Adrenal gland (tissue), 5 donors: Measurements from ENCODE around the gene SLC5A11.

Source experiments
- POLR2A ChIP-seq, 2 donors: fragments of 450-650 bp; IDR thresholded peaks; one replicate each; pipeline ENCODE4 v1.6.1; 2017; ENCODE audit warnings: antibody characterized with exemption in 2 of 2, mild to moderate bottlenecking in 2 of 2, moderate library complexity in 1 of 2
- TF ChIP-seq, protein P1 (sequence below), 6 experiments: fragments of 450-650 bp in 4 of 6; fragments of 200-600 bp in 2 of 6; sonication (generic) in 1 of 6; IDR thresholded peaks; 1 replicate in 5 of 6; 2 replicates in 1 of 6; pipeline versions ENCODE4 v1.5.1 to v1.8.0; 2016 to 2021; ENCODE audit warnings: antibody characterized with exemption in 6 of 6, mild to moderate bottlenecking in 2 of 6, moderate library complexity in 1 of 6
- donor health status: DM: no; HTN: no; CAD: no.

DNA sequence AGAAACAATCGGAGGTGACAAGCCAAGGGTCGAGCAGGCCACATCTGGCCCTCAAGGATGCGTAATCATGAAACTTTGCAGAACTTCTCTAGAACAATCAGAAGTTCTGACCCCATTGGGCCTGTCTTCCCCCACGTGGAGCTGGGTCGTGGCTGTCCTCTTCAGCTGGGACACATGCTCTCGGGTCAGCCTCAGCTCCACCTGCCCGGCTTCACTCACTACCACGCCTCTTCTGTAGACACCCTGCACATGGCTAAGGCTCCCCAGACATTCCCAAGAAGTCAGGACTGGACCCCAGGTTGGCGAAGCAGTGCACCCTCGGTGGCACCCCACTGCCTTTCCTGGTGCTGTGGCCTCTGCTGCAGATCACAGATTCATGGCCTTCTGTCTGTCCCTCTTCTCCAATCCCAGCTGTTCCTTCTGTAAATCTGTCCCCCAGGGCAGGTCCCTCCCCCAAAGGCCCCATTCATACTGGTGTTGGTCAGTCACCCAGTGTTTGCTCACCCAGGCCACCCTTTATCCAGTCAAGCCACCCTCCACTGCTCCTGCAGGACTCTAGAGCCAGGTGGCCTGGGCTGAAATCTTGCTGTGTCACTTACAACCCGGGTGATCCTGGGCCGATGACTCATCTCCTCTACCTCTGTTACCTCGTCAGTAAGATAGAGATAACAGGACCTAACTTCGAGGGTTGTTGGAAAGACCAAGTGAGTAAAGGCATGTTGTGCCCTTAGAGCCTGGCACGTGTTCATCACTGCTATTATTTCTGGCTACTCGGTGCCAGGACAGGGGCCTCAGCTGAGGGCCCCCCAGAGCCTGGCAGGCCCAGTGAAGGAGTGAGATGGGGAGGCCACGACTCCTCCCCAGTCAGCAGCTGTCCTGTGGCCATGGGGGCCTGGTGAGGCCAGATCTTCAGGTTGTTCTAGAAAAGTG, 1.4 kb upstream of the SLC5A11 start:
- TF ChIP-seq, protein P1, sequence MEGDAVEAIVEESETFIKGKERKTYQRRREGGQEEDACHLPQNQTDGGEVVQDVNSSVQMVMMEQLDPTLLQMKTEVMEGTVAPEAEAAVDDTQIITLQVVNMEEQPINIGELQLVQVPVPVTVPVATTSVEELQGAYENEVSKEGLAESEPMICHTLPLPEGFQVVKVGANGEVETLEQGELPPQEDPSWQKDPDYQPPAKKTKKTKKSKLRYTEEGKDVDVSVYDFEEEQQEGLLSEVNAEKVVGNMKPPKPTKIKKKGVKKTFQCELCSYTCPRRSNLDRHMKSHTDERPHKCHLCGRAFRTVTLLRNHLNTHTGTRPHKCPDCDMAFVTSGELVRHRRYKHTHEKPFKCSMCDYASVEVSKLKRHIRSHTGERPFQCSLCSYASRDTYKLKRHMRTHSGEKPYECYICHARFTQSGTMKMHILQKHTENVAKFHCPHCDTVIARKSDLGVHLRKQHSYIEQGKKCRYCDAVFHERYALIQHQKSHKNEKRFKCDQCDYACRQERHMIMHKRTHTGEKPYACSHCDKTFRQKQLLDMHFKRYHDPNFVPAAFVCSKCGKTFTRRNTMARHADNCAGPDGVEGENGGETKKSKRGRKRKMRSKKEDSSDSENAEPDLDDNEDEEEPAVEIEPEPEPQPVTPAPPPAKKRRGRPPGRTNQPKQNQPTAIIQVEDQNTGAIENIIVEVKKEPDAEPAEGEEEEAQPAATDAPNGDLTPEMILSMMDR (IDR thresholded peaks at IDR 0.05) = no peak
- TF ChIP-seq POLR2A (IDR thresholded peaks at IDR 0.05) = no peak
